Hematopoietic multipotent progenitor cell treated with erythropoietin and hydrocortisone succinate and interleukin-3 and kit ligand, for 8 days (in vitro differentiated cells): ENCODE measurements around the gene MT2A.
A peak's percentile ranks its signal among the peaks of the same experiment; 100 is the strongest.
"Not testable (repeated sequence)": the region's sequence is repeated elsewhere in the genome, so short reads cannot be mapped to it uniquely, and the experiment has no call there.

Experiments
- DNase-seq: peaks from one replicate; pipeline ENCODE4 v3.0.0-alpha.2; 2015

Gene MT2A

DNA sequence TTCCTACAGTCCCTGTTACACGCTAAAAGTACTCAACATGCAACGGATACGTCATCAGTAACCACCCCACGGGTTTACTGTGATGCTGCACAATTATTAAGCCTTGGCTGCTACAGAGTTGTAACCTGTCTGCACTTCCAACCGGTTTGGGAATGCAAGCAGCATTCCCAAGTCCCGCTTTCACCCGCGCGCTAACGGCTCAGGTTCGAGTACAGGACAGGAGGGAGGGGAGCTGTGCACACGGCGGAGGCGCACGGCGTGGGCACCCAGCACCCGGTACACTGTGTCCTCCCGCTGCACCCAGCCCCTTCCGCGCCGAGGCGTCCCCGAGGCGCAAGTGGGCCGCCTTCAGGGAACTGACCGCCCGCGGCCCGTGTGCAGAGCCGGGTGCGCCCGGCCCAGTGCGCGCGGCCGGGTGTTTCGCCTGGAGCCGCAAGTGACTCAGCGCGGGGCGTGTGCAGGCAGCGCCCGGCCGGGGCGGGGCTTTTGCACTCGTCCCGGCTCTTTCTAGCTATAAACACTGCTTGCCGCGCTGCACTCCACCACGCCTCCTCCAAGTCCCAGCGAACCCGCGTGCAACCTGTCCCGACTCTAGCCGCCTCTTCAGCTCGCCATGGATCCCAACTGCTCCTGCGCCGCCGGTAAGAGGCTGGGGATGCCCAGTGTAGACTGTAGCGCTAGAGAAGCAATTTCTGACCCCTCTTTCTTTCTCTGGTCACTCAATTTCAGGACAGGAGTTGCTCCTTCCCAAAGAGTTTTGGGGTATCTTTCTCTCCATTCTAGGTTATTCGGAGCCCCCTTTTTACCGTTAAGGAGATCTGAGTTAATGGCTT is at the start of gene MT2A:
TSS of gene MT2A (plus strand) at position 542 of the 833 bp plus-strand sequence. CDS start at position 614, 72 bp downstream.
- DNase-seq = peak; percentile 92

DNA sequence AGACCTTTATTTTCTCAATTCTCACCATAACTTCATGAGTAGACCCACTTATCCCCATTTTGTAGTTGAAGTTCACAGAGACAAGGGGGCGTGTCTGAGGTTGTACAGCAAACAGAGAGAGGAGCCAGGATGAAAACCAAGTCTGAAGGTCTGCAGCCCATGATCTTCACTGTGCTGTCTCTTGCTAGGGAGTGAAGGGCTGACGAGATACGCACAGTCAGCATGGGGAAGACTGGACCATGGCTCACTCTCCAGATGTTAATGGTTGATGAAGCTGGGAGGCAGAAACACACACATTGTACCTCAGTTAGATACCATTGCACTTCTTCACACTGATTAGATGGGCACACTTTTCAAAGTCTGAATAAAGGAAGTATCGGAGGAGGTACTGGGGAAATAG is 49.3 kb upstream of the MT2A start:
- no peak for DNase-seq

DNA sequence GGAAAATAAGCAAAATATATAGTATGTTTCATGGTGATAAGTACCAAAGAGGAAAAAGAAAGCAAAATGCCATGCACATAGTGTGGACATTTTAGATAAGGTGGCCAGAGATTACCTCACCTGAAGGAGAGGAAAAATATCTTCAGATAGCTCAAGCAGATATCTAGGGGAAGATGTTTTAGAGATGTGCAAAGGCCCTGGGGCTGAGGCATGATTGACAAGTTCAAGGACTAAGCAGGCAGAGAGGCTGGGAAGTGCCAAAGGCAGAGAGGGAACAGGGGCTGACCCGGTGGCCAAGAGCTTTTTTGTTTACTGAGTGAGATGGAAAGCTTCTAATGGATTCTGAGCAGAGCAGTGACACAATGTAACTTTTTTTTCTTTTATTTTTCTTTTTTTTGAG is 47.9 kb upstream of the MT2A start:
- DNase-seq = no peak

DNA sequence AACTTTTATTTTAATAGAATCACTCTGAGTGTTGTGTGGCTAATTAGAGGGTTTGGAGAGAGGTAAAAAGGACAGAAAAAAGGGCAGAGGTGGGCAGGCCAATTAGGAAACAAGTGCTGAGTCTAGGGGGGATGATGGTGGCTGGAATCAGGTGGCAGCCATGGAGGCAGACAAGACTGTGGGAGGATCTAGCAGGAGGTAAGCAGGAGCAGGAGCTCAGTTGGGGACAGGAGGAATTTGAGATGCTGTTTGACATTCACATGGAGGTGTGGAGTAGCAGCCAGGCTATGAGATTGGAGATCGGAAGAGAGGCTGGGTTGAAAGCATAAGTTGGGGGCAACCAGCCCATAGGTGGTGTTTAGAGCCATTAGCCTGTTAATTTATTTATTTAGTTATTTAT is 47.3 kb upstream of the MT2A start:
- no peak for DNase-seq

DNA sequence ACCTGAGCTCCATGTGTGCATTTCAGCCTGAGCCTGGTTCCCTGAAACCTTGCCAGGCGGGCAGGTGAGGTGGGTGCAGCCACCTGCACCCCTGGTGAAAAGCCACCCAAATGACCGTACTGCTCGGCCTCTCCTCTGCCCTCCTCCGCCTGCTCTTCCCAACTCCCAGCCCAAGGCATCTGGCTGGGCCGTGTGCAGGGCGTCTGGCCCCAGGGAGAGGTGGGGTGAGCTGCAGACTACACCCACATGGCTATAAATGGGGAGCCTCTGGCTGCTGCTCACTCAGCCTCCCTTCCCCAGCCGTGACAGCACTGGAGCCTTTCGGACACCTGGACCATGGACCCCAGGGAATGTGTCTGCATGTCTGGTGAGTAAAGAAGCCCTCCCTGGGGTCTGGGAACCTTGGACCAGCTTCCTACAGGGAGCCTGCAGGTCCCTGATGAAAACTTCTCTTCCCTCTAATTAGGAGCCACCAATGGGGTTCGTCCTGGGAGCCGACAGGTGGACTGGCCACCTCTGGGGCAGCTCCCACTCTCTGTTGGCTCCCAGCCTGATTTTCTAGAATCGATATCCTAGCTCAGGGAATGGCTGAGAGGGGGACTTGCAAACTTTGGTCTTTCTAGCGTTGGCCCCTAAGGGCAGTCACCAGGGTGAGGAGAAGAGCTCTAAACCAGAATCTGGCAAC is 43.4 kb upstream of the MT2A start, which contains the start of gene MT4:
TSS of gene MT4 (plus strand) at position 281 of the 685 bp plus-strand sequence. CDS start at position 337, 56 bp downstream.
- DNase-seq = no peak

DNA sequence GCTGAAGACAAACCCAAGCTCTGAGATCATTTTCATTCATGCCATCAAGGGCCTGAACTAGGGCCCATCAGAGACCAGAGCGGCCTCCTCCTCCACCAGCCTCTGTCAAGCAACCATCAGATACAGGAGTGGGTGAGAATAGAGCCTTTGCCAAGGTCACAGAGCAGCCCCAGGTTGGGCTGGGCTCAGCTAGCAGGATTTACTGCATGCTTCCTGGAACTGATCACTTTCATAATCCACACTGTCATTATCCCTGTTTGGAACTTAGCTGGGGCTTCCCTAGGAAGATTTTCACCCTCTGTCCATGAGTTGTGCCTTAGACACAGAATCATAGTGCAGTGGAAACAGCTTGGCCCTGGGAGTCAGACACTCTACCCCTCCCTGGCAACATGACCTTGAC is 38.4 kb upstream of the MT2A start:
- DNase-seq = no peak

DNA sequence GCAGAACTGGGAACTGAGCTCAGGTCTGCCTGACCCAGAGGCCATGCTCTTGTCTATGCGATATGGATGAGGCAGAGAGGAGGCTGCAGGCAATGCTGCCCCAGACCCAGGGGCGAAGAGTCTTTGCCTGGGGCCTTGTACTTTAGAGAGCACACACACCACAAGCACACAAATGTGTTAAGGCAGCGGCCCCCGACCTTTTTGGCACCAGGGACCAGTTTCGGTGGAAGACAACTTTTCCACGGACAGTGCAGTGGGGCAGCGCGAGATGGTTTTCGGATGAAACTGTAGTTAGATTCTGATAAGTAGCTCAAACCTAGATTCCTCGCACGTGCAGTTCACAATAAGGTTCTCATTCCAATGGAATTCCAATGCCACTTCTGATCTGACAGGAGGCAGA is 36.9 kb upstream of the MT2A start:
- DNase-seq = no peak

DNA sequence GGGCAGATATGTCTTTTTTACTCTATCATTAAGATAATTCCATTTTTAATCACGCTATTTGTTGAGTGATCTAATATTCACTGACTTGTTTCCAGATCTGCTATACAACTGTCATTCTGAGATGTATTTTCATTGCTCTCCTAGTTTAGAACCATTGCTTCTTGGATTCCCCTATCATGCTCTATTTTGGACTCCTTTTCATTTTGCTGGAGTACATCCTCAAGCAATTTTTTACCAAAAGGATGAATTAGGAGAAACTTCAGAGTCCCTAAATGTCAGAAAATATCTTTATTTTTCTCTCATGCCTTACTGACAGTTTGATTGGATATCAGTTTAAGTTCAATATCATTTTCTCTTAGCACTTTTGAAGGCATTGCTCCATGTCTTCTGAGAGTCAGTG is 33.8 kb upstream of the MT2A start:
- no peak for DNase-seq

DNA sequence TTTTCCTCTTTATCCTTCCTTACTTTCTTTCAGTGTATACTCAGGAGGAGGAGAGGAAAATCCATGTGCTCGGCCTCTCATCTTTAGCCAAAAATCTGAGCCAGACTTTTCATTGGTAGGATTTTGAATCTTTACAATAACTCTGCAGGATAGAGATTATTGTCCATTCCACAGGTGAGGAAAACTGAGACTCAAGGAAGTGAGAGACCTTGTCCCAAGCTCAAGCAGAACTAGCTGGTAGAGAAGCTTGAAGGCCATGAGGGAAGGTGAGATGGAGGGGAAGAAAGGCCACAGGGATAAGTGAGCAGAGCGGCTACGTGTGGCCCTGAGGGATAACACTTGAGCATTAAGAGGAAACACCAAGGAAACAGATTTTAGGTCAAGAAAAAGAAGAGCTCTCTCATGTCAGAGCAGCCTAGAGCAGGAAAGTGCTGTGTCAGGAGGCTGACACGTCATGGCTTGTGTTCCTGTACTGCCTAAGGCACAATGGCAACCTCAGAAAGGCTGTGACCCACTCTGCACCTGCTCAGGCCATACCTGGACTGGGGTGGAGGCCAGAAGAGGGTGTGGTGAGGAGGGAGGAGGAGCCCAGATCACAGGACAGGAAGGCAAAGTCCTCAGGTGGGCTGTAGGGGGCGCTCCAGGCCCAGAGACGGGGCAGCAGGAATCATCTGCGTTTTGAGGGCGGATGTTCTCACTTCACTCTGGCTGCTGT is 31.6 kb upstream of the MT2A start:
- DNase-seq = peak; percentile 76

DNA sequence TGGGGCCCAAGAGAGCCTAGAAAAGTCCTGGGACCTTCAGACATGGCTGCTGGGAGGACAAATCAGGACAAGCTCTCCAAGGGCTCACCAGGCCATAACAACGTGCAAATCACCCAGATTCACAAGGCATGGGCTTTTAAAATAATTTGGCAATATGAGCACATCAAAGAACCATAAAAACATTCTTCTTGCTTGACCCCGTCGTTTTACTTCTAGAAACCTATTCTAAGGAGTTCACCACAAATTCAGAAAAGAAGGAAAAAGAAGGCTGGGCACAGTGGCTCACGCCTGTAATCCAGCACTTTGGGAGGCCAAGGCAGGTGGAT is 31.1 kb upstream of the MT2A start:
- no peak for DNase-seq

DNA sequence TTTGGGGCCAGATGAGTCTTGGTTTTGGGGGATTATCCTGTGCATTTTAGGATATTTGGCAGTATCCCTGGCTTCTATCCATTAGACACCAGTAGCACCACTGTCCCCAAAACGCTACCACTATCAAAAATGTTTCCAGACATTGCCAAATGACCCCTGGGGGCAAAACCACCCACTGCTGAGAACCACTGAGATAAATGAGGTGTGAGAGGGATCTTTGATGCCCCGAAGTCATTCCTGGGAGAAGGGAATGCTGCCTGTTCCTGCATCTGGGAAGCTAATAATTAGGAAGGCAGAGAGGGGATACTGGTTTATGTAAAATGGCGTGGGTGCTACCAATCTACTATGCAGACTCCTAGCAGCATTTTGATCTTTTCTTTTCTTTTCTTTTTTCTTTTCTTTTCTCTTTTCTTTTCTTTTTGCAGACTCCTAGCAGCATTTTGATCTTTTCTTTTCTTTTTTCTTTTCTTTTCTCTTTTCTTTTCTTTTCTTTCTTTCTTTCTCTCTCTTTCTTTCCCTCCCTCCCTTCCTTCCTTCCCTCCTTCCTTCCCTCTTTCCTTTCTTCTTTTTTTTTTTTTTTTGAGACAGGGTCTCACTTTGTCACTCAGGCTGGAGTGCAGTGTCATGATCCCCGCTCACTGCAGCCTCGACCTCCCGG is 27.9 kb upstream of the MT2A start:
- DNase-seq = no peak

DNA sequence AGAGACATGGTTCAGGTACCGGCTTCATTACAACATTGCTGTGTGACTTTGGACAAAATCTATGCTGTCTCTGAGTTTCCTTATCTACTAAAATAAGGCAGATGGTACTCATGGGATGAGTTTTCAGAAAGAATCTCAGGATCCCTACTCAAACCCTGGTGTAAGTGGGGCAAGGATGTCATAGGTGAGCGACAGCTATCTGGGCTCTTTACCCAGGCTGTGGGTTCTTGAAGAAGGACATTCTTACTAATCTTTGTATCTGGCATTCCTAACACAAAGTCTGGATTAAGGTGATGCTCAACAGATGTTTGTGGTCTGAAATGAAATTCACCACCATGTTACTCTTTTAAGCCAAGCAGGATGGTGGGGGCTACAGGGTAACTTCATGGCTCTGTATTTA is 25.5 kb upstream of the MT2A start:
- not testable (repeated sequence) for DNase-seq

DNA sequence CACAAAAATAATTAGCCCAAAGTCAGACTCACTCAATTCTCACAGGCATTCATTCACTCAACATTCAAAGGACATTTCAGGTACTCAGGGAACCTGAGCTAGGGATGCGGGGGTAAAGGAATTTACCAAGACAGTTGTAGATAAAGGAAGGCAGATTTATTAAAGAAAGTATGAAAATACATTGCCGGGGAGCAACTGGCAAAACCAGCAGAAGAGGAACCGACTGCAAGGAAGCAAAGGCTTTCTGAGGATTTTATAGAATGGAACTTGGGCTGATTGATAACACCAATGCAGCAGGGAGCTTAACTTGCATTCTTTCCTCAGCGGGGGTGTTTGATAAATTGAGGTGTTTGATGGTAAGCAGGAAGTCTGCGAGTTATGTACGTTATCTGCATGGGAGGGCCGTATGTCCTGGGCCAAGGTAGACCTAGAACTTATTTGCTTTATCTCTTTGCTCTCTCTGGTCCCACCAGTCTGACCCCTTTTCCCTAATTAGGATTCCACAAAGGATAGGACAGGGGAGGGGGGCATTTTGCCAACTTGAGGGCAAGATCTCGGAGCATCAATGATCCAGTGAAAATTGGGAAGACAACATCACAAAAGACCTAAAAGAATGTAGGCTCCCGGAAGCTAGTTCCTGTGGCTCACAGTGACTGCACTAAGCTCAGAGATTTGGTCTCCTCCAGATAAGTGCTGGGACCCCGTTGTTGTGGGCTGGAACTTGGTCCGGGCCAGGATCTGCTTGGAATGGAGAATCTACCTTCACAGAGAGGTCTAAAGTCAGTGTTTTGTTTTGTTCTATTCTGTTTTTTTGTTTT is 24.8 kb upstream of the MT2A start:
- no peak for DNase-seq

DNA sequence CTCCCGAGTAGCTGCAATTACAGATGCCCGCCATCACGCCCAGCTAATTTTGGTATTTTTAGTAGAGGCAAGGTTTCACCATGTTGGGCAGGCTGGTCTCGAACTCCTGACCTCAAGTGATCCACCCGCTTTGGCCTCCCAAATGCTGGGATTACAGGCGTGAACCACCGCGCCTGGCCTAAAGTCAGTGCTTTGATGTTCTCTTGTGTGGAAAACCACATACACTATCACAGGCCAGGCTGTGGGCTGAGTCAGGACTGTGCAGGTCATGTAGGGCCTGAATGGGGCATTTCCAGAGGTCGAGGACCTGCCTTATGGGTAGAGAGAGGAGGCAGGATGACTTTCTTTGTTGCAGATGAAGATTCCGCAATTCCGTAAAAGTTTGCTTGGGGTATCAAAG is 24.1 kb upstream of the MT2A start:
- DNase-seq = no peak

DNA sequence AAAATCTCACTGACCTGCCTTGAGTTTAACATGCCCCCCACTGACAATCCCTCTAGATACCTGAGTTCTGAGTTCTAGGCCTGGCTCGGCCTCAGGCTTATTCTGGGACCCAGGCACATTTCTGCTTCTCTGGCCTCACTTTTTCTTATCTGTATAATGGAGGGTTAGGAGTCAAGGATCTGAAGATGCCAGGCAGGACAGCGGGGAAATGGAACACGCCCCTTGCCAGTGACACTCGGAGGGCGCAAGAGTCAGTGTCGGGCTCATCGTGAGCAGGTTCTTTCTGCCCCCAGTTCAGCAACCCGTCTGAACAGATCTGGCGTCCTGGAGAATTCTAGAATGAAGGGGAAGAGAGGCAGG is 19.6 kb upstream of the MT2A start:
- DNase-seq = no peak

DNA sequence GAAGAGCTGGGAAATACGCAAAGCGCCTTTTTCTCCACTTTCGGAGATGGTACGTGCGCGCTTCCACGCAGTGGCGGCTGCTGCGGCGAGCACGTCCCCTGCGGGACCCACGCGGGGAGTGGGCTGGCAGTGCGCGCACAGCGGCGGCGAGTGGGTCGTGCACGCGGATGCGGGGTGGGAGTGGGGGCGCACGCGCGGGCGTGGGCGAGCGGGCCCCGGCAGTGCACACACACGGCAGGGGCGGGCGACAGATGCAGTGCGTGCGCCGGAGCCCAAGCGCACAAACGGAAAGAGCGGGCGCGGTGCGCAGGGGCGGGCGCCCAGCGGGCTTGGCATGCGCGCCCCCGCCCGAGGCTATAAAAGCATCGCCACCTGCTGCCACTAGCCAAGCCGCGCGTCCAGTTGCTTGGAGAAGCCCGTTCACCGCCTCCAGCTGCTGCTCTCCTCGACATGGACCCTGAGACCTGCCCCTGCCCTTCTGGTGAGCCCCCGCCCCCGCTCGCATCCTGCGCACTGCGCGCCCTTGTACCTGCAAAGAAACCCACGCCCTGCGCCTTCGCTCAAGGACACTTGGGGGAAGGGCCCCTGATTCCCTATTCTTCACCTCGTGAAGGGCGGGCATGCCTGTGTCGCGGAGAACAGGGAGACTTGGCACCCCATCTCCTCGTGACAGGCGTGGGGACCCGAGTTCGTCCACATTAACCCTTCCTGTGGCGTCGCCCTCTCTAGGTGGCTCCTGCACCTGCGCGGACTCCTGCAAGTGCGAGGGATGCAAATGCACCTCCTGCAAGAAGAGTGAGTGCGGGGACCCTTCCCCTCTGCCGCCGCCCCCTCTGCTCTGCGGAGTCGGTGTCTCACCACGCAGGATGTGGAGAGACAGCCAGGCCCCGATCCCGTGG is 19.0 kb upstream of the MT2A start, which contains the start of gene MT3:
TSS of gene MT3 (plus strand) at position 388 of the 899 bp plus-strand sequence. CDS start at position 451, 63 bp downstream.
- no peak for DNase-seq

DNA sequence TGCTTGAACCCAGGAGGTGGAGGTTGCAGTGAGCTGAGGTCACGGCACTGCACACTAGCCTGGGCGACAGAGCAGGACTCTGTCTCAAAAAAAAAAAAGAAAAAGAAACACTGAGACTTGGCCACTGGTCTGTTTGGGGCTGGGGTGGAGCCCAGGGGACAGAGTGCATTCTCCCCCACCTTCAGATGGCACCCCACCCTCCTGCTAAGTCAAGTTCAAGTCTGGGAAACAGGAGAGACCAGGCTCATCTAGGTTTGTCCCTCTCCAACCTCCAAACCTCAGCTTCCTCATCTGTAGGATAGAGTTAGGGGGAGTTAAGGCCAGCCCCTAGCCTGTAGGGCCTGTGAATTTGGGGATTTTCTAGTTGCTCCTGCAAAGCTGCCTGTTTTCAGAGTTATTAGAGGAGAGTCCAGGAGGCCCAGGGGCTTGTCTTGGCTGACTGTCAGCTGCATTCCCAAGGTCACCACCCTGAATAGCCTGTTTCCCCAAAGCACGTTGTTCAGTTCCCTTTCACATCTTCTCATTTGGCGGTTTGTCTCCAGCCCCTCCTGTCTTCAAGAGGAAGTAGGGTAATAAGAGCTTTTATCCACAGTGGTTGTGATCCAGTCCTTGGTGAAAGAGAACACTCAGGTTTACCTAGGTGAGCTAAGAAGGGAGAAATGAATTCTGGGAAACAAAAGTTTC is 16.9 kb upstream of the MT2A start:
- DNase-seq = no peak

DNA sequence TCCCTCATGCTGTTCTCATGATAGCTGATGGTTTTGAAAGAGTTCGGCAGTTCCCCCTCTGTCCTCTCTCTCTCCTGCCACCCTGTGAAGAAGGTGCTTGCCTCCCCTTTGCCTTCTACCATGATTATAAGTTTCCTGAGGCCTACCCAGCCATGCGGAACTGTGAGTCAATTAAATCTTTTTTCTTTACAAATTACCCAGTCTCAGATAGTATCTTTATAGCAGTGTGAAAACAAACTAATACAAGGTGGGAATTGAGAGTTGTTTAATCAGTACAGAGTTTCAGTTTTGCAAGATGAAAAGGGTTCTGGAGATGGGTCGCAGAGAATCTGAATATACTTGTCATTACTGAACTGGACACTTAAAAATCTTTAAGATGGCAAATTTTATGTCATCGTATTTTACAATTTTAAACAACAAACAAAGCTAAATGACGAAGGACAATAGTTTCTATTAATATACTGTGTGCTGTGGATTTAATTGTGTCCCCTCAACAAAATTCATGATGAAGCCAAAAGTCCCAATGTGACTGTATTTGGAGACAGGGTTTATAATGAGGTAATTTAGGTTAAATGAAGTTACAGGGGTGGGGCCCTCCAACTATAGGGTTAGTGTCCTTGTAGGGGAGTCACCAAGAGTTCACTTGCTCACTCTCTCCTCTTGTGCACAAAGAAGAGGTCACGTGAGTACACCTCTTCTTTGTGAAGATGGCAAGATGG is 14.7 kb upstream of the MT2A start:
- DNase-seq = no peak

DNA sequence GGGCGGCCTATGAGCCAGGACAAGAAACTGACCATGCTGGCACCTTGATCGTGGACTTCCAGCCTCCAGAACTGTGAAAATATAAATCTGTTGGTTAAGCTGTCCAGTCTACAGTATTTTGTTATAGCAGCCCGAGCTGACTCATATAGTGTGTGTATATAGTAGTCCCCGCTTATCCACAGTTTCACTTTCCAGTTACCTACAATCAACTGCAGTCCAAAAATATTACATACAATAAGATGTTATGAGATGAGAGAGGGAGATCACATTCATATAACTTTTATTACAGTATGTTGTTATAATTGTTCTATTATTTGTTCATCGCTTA is 14.1 kb upstream of the MT2A start:
- no peak for DNase-seq

DNA sequence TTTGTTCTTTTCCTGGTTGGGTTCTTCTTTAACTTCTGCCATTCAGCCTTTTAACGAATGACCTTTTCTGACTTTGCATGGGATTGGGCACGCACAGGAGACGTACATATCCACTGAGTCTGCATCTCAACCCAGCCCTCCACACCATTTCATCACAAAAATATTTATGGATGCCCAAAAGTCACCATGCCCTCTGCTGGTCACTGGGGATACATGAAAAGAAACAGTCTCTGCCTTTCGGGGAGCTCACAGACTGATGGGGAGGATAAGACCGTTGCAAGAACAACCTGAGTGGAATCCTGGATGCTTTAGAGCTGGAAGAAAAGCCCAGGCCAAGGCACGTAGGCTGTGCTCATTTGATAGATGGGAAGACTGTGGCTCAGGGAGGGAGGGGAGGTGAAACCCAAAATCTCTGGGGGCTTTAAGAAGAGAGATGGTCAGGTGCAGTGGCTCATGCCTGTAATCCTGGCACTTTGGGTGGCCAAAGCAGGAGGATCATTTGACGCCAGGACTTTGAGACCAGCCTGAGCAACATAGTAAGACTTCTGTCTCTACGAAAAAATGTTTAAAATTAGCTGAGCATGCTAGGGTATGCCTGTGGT is 7.9 kb upstream of the MT2A start:
- DNase-seq = peak; percentile 70
